ENCODE data around the gene ADAP1. TPM values are rescaled to one million over a fixed set of nuclear protein-coding genes. Genes with fewer than 3 reads are reported as not detected.
"Not testable (repeated sequence)": the region's sequence is repeated elsewhere in the genome, so short reads cannot be mapped to it uniquely, and the experiment has no call there.

Gene ADAP1
- total RNA-seq, 2 donors from 2014 or later = 4.2 to 7.7 TPM

GRCh38 chr7:962401-963081 lies 8.1 kb upstream of the ADAP1 start:
- no peak for TF ChIP-seq CTCF (IDR thresholded peaks at IDR 0.05)
- Histone ChIP-seq H3K27me3 (no peaks in the 10 kb centered on the region), H3K4me3 (no peak overlapping the region), H3K4me1 (peaks cover 0 to 31% of the 10 kb centered on the region in 2 donors), H3K36me3 (peaks cover 12% of the 10 kb centered on the region), H3K27ac (peak overlapping the region in 1 of 2 donors; percentile 87), H3K9me3 (no peaks in the 10 kb centered on the region)
- DNase-seq (ENCODE audit: low spot score) = no peak

GRCh38 chr7:961546-962400 lies 7.3 kb upstream of the ADAP1 start:
- H3K4me3 ChIP-seq = no peak overlapping the region
- no peak for TF ChIP-seq CTCF (IDR thresholded peaks at IDR 0.05)
- peaks cover 0 to 31% of the 10 kb centered on the region in 2 donors for H3K4me1 ChIP-seq
- H3K27me3 ChIP-seq = no peaks in the 10 kb centered on the region
- no peak overlapping the region for H3K27ac ChIP-seq
- no peak for DNase-seq (ENCODE audit: low spot score)
- H3K9me3 ChIP-seq = no peaks in the 10 kb centered on the region
- peaks cover 4% of the 10 kb centered on the region for H3K36me3 ChIP-seq

GRCh38 chr7:960972-961371 lies 6.5 kb upstream of the ADAP1 start:
- not testable (repeated sequence) for H3K27me3 ChIP-seq; DNase-seq (ENCODE audit: low spot score); H3K36me3 ChIP-seq; H3K9me3 ChIP-seq; H3K4me3 ChIP-seq; H3K27ac ChIP-seq
- peaks cover 0 to 31% of the 10 kb centered on the region in 2 donors for H3K4me1 ChIP-seq

DNA sequence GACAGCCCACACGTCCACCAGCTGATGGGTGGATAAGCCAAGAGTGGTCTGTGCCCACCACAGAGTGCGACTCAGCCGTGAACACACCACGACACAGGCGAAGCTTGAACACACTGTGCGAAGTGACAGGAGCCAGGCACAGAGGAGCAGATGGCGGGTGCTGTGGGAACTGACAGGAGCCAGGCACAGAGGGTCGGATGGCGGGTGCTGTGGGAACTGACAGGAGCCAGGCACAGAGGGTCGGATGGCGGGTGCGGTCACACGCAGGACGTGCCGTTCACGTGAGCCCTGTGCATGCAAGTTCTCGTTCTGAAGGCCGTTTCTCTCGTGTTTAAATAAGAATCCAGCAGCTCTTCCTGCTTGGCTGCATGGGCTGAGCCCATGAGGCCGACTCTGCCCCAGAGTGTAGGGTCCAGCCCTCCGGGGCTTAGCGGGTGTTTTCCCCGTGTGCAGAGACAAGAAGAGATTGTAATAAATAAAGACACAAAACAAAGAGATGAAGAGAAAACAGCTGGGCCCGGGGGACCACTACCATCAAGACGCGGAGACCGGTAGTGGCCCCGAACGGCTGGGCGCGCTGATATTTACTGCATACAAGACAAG lies 5.9 kb upstream of the ADAP1 start:
- peaks cover 0 to 26% of the 10 kb centered on the region in 2 donors for H3K4me1 ChIP-seq
- H3K36me3 ChIP-seq = no peaks in the 10 kb centered on the region
- H3K27ac ChIP-seq = no peak overlapping the region

GRCh38 chr7:959740-960139 lies 5.3 kb upstream of the ADAP1 start:
- peaks cover 0 to 24% of the 10 kb centered on the region in 2 donors for H3K4me1 ChIP-seq
- not testable (repeated sequence) for H3K9me3 ChIP-seq; H3K27me3 ChIP-seq; H3K4me3 ChIP-seq; DNase-seq (ENCODE audit: low spot score); H3K36me3 ChIP-seq; H3K27ac ChIP-seq

More for the DNA sequence above, 5.9 kb upstream of the ADAP1 start:
- H3K27me3 ChIP-seq = no peaks in the 10 kb centered on the region
- no peak for DNase-seq (ENCODE audit: low spot score)
- no peak overlapping the region for H3K4me3 ChIP-seq
- no peak for TF ChIP-seq CTCF (IDR thresholded peaks at IDR 0.05)
- no peaks in the 10 kb centered on the region for H3K9me3 ChIP-seq

- peaks cover 0 to 20% of the 10 kb centered on the region in 2 donors for H3K4me1 ChIP-seq
- no peak overlapping the region for H3K4me3 ChIP-seq
- no peaks in the 10 kb centered on the region for H3K27me3 ChIP-seq
- H3K36me3 ChIP-seq = no peaks in the 10 kb centered on the region
- TF ChIP-seq CTCF (IDR thresholded peaks at IDR 0.05) = no peak
- H3K27ac ChIP-seq = no peak overlapping the region
- H3K9me3 ChIP-seq = no peaks in the 10 kb centered on the region
- DNase-seq (ENCODE audit: low spot score) = no peak
These were observed 4.8 kb upstream of the ADAP1 start for GRCh38 chr7:959271-959670.

Measured in right atrium auricular region (tissue), 2 donors.